Hepatocyte (in vitro differentiated cells): ENCODE data around the gene SAFB2.

Experiments
- CTCF ChIP-seq: fragments of 200-600 bp; sonication (generic); IDR thresholded peaks from 2 replicates; pipeline ENCODE4 v1.5.1; 2016; ENCODE audit warnings: antibody characterized with exemption, mild to moderate bottlenecking; ENCODE audit not compliant: poor library complexity
- EZH2 ChIP-seq: fragments of 200-600 bp; sonication (generic); IDR thresholded peaks from 2 replicates; pipeline ENCODE4 v1.6.1; 2016; ENCODE audit warnings: antibody characterized with exemption, mild to moderate bottlenecking, borderline replicate concordance
- EZH2phosphoT487 ChIP-seq: fragments of 200-600 bp; sonication (generic); IDR thresholded peaks from one replicate; pipeline ENCODE4 v1.6.1; 2018; ENCODE audit warnings: antibody characterized with exemption, mild to moderate bottlenecking, low read depth, moderate library complexity; ENCODE audit not compliant: unreplicated experiment, severe bottlenecking

- no peak for TF ChIP-seq CTCF
- no peak for TF ChIP-seq EZH2phosphoT487
- no peak for TF ChIP-seq EZH2
These were observed 32.4 kb upstream of the SAFB2 start for GRCh38 chr19:5654931-5655330.
